ENCODE measurements around the gene CDKN1A. TPM values are rescaled to one million over a fixed set of nuclear protein-coding genes. Genes with fewer than 3 reads are reported as not detected.

CDKN1A gene
- total and polyA plus RNA-seq, 5 donors from 2014 or later, result 1.4 to 115 (median 1.6) TPM

- Mint-ChIP-seq H3K36me3 (no peaks in the 10 kb centered on the region), H3K27ac (no peak overlapping the region), H3K4me1 (peaks cover 7 to 25% (median 12%) of the 10 kb centered on the region in 4 donors), H3K9me3 (no peaks in the 10 kb centered on the region), H3K4me3 (no peak overlapping the region), H3K27me3 (peaks cover 9% of the 10 kb centered on the region)
- Histone ChIP-seq H3K9me3 (ENCODE audit: control insufficient read depth in 2 of 2, low read length in 2 of 2) (no peaks in the 10 kb centered on the region), H3K4me1 (ENCODE audit: control insufficient read depth, insufficient read depth, low read length, poor library complexity, severe bottlenecking) (peaks cover 17% of the 10 kb centered on the region), H3K4me3 (ENCODE audit: low read depth, low read length) (no peak overlapping the region), H3K27ac (ENCODE audit: insufficient read depth, low read length, poor library complexity, severe bottlenecking) (no peak overlapping the region), H3K27me3 (ENCODE audit: control insufficient read depth, insufficient read depth, low read length) (no peaks in the 10 kb centered on the region), H3K36me3 (ENCODE audit: control insufficient read depth, insufficient read depth, low read length) (no peaks in the 10 kb centered on the region)
- ATAC-seq (ENCODE audit: low read depth in 2 of 2) (no peak), DNase-seq (no peak)
Observed at GRCh38 chr6:36674942-36675341, 3.6 kb upstream of the CDKN1A start.

- peak overlapping the region; percentile 29 to 100 (median 65) for H3K4me3 Mint-ChIP-seq
- Histone ChIP-seq H3K4me1 (ENCODE audit: control insufficient read depth, insufficient read depth, low read length, poor library complexity, severe bottlenecking) (peaks cover 26% of the 10 kb centered on the region), H3K36me3 (ENCODE audit: control insufficient read depth, insufficient read depth, low read length) (no peaks in the 10 kb centered on the region), H3K4me3 (ENCODE audit: low read depth, low read length) (no peak overlapping the region), H3K9me3 (ENCODE audit: control insufficient read depth in 2 of 2, low read length in 2 of 2) (no peaks in the 10 kb centered on the region), H3K27me3 (ENCODE audit: control insufficient read depth, insufficient read depth, low read length) (no peaks in the 10 kb centered on the region), H3K27ac (ENCODE audit: insufficient read depth, low read length, poor library complexity, severe bottlenecking) (no peak overlapping the region)
- DNase-seq (no peak), ATAC-seq (ENCODE audit: low read depth in 2 of 2) (no peak)
- H3K4me1 Mint-ChIP-seq, result peaks cover 8 to 35% (median 19%) of the 10 kb centered on the region in 4 donors
- H3K27ac Mint-ChIP-seq, result peak overlapping the region in 1 of 3 donors; percentile 34
- no peaks in the 10 kb centered on the region for H3K36me3 Mint-ChIP-seq
- H3K9me3 Mint-ChIP-seq, result no peaks in the 10 kb centered on the region
- H3K27me3 Mint-ChIP-seq, result peaks cover 14% of the 10 kb centered on the region
Observed at GRCh38 chr6:36676141-36677058, 2.1 kb upstream of the CDKN1A start.

- Histone ChIP-seq H3K9me3 (ENCODE audit: control insufficient read depth in 2 of 2, low read length in 2 of 2) (no peaks in the 10 kb centered on the region), H3K27me3 (ENCODE audit: control insufficient read depth, insufficient read depth, low read length) (no peaks in the 10 kb centered on the region), H3K4me1 (ENCODE audit: control insufficient read depth, insufficient read depth, low read length, poor library complexity, severe bottlenecking) (peaks cover 33% of the 10 kb centered on the region), H3K4me3 (ENCODE audit: low read depth, low read length) (no peak overlapping the region), H3K27ac (ENCODE audit: insufficient read depth, low read length, poor library complexity, severe bottlenecking) (no peak overlapping the region), H3K36me3 (ENCODE audit: control insufficient read depth, insufficient read depth, low read length) (no peaks in the 10 kb centered on the region)
- Mint-ChIP-seq H3K4me1 (peaks cover 8 to 37% (median 19%) of the 10 kb centered on the region in 4 donors), H3K27me3 (peaks cover 14% of the 10 kb centered on the region), H3K27ac (peak overlapping the region in 2 of 3 donors; percentile 86 to 91), H3K4me3 (peak overlapping the region; percentile 47 to 100 (median 82)), H3K9me3 (no peaks in the 10 kb centered on the region), H3K36me3 (no peaks in the 10 kb centered on the region)
- DNase-seq, result no peak
- no peak for ATAC-seq (ENCODE audit: low read depth in 2 of 2)
Observed at GRCh38 chr6:36677059-36677749, 1.3 kb upstream of the CDKN1A start.

- ATAC-seq (ENCODE audit: low read depth in 2 of 2), result no peak
- no peak for DNase-seq
- H3K4me3 ChIP-seq (ENCODE audit: low read depth, low read length), result no peak overlapping the region
- no peaks in the 10 kb centered on the region for H3K36me3 ChIP-seq (ENCODE audit: control insufficient read depth, insufficient read depth, low read length)
- no peaks in the 10 kb centered on the region for H3K36me3 Mint-ChIP-seq
- H3K9me3 ChIP-seq (ENCODE audit: control insufficient read depth in 2 of 2, low read length in 2 of 2), result no peaks in the 10 kb centered on the region
- peaks cover 11 to 44% (median 24%) of the 10 kb centered on the region in 4 donors for H3K4me1 Mint-ChIP-seq
- peak overlapping the region; percentile 80 to 100 (median 84) for H3K4me3 Mint-ChIP-seq
- H3K27me3 Mint-ChIP-seq, result peaks cover 14% of the 10 kb centered on the region
- peaks cover 40% of the 10 kb centered on the region for H3K4me1 ChIP-seq (ENCODE audit: control insufficient read depth, insufficient read depth, low read length, poor library complexity, severe bottlenecking)
- no peaks in the 10 kb centered on the region for H3K27me3 ChIP-seq (ENCODE audit: control insufficient read depth, insufficient read depth, low read length)
- peak overlapping the region; percentile 86 to 91 (median 91) for H3K27ac Mint-ChIP-seq
- no peaks in the 10 kb centered on the region for H3K9me3 Mint-ChIP-seq
- peak overlapping the region; percentile 67 for H3K27ac ChIP-seq (ENCODE audit: insufficient read depth, low read length, poor library complexity, severe bottlenecking)
Observed at GRCh38 chr6:36677753-36678487, 594 bp upstream of the CDKN1A start.

- Histone ChIP-seq H3K9me3 (ENCODE audit: control insufficient read depth in 2 of 2, low read length in 2 of 2) (no peaks in the 10 kb centered on the region), H3K4me1 (ENCODE audit: control insufficient read depth, insufficient read depth, low read length, poor library complexity, severe bottlenecking) (peaks cover 47% of the 10 kb centered on the region), H3K36me3 (ENCODE audit: control insufficient read depth, insufficient read depth, low read length) (peaks cover under 1% of the 10 kb centered on the region), H3K27me3 (ENCODE audit: control insufficient read depth, insufficient read depth, low read length) (no peaks in the 10 kb centered on the region), H3K4me3 (ENCODE audit: low read depth, low read length) (peak overlapping the region; percentile 64), H3K27ac (ENCODE audit: insufficient read depth, low read length, poor library complexity, severe bottlenecking) (peak overlapping the region; percentile 67)
- H3K4me1 Mint-ChIP-seq, result peaks cover 13 to 49% (median 30%) of the 10 kb centered on the region in 4 donors
- peak overlapping the region; percentile 60 to 91 (median 90) for H3K27ac Mint-ChIP-seq
- no peaks in the 10 kb centered on the region for H3K9me3 Mint-ChIP-seq
- peak; percentile 4 to 32 (median 19) for DNase-seq
- H3K27me3 Mint-ChIP-seq, result peaks cover 14% of the 10 kb centered on the region
- H3K4me3 Mint-ChIP-seq, result peak overlapping the region; percentile 90 to 100 (median 94)
- ATAC-seq (ENCODE audit: low read depth in 2 of 2), result no peak
- no peaks in the 10 kb centered on the region for H3K36me3 Mint-ChIP-seq
Observed at GRCh38 chr6:36679043-36679833, 724 bp downstream of the CDKN1A start.

- DNase-seq (peak; percentile 63 to 81 (median 78)), ATAC-seq (ENCODE audit: low read depth in 2 of 2) (peak; percentile 7 to 32)
- H3K27me3 Mint-ChIP-seq, result peaks cover 5% of the 10 kb centered on the region
- no peaks in the 10 kb centered on the region for H3K9me3 ChIP-seq (ENCODE audit: control insufficient read depth in 2 of 2, low read length in 2 of 2)
- H3K27ac Mint-ChIP-seq, result peak overlapping the region; percentile 63 to 89 (median 85)
- no peaks in the 10 kb centered on the region for H3K36me3 Mint-ChIP-seq
- peaks cover 13 to 41% (median 25%) of the 10 kb centered on the region in 4 donors for H3K4me1 Mint-ChIP-seq
- peak overlapping the region; percentile 41 for H3K4me3 ChIP-seq (ENCODE audit: low read depth, low read length)
- peaks cover 47% of the 10 kb centered on the region for H3K4me1 ChIP-seq (ENCODE audit: control insufficient read depth, insufficient read depth, low read length, poor library complexity, severe bottlenecking)
- H3K27ac ChIP-seq (ENCODE audit: insufficient read depth, low read length, poor library complexity, severe bottlenecking), result peak overlapping the region; percentile 75
- no peaks in the 10 kb centered on the region for H3K9me3 Mint-ChIP-seq
- H3K36me3 ChIP-seq (ENCODE audit: control insufficient read depth, insufficient read depth, low read length), result peaks cover 7% of the 10 kb centered on the region
- H3K27me3 ChIP-seq (ENCODE audit: control insufficient read depth, insufficient read depth, low read length), result no peaks in the 10 kb centered on the region
- peak overlapping the region; percentile 11 to 76 (median 38) for H3K4me3 Mint-ChIP-seq
Observed at GRCh38 chr6:36682328-36683144, 4.0 kb downstream of the CDKN1A start.

All from CD4-positive, CD25-positive, alpha-beta regulatory T cell (primary cell).